Liver (tissue), 9 donors: ENCODE data around the gene MRGPRX1. TPM values are rescaled to one million over a fixed set of nuclear protein-coding genes. Genes with fewer than 3 reads are reported as not detected.

Source experiments
- DNase-seq: peaks from one replicate; pipeline ENCODE4 v3.0.0-alpha.2; 2017; ENCODE audit warnings: low spot score
- H3K27ac ChIP-seq, 2 donors: one replicate each; pipeline ENCODE4 v1.7.0; 2013; ENCODE audit warnings: inconsistent platforms in 2 of 2, low read length in 2 of 2, control low read depth in 1 of 2, low read depth in 1 of 2, mild to moderate bottlenecking in 1 of 2
- H3K27me3 ChIP-seq, 4 donors: one replicate each; pipeline versions ENCODE4 v1.6.1 to v1.7.0; 2013; ENCODE audit warnings: low read length in 3 of 4, inconsistent platforms in 1 of 4, mild to moderate bottlenecking in 1 of 4, moderate library complexity in 1 of 4; ENCODE audit not compliant: control insufficient read depth in 4 of 4, insufficient read depth in 4 of 4
- H3K36me3 ChIP-seq, 4 donors: one replicate each; pipeline versions ENCODE4 v1.6.1 to v1.7.0; 2013; ENCODE audit warnings: low read length in 3 of 4, mild to moderate bottlenecking in 3 of 4, low read depth in 1 of 4, moderate library complexity in 1 of 4; ENCODE audit not compliant: control insufficient read depth in 4 of 4, insufficient read depth in 3 of 4
- H3K4me1 ChIP-seq, 4 donors: one replicate each; pipeline versions ENCODE4 v1.6.1 to v1.7.0; 2013; ENCODE audit warnings: low read length in 3 of 4, mild to moderate bottlenecking in 3 of 4, moderate library complexity in 1 of 4; ENCODE audit not compliant: control insufficient read depth in 4 of 4, insufficient read depth in 4 of 4
- H3K4me3 ChIP-seq, 3 donors: one replicate each; pipeline versions ENCODE4 v1.6.1 to v1.7.0; 2013; ENCODE audit warnings: low read length in 3 of 3, control low read depth in 1 of 3, low read depth in 1 of 3, mild to moderate bottlenecking in 1 of 3
- H3K9ac ChIP-seq, 2 donors: one replicate each; pipeline ENCODE4 v1.7.0; 2013; ENCODE audit warnings: low read length in 2 of 2, mild to moderate bottlenecking in 2 of 2, moderate library complexity in 2 of 2, control low read depth in 1 of 2, low read depth in 1 of 2
- H3K9me3 ChIP-seq, 4 donors: one replicate each; pipeline versions ENCODE4 v1.6.1 to v1.7.0; 2013; ENCODE audit warnings: low read length in 3 of 4; ENCODE audit not compliant: control insufficient read depth in 4 of 4
- ATF3 ChIP-seq: IDR thresholded peaks from 2 replicates; pipeline ENCODE4 v1.6.1; 2016; ENCODE audit warnings: antibody characterized with exemption
- CTCF ChIP-seq: fragments of 150-350 bp; IDR thresholded peaks from 2 replicates; pipeline ENCODE4 v1.5.1; 2017; ENCODE audit warnings: improper control_type of control experiment, low read depth, low read length; ENCODE audit not compliant: missing input control
- EGR1 ChIP-seq, 2 donors: IDR thresholded peaks; 2 replicates each; pipeline ENCODE4 v1.6.1; 2016 to 2018; ENCODE audit warnings: antibody characterized with exemption in 2 of 2, low read depth in 2 of 2
- FOXA1 ChIP-seq: IDR thresholded peaks from 2 replicates; pipeline ENCODE4 v1.6.1; 2016; ENCODE audit warnings: antibody characterized with exemption
- FOXA2 ChIP-seq: IDR thresholded peaks from 2 replicates; pipeline ENCODE4 v1.6.1; 2016; ENCODE audit warnings: antibody characterized with exemption
- GABPA ChIP-seq, 2 donors: IDR thresholded peaks in 1 of 2; conservative IDR thresholded peaks in 1 of 2; 2 replicates each; pipeline ENCODE4 v1.6.1; 2016; ENCODE audit warnings: antibody characterized with exemption in 2 of 2, mild to moderate bottlenecking in 1 of 2, moderate library complexity in 1 of 2
- HNF4G ChIP-seq: IDR thresholded peaks from 2 replicates; pipeline ENCODE4 v1.6.1; 2016; ENCODE audit warnings: antibody characterized with exemption
- JUND ChIP-seq, 2 donors: IDR thresholded peaks; 2 replicates each; pipeline ENCODE4 v1.6.1; 2016; ENCODE audit warnings: antibody characterized with exemption in 2 of 2
- MAX ChIP-seq: IDR thresholded peaks from 2 replicates; pipeline ENCODE4 v1.6.1; 2016; ENCODE audit warnings: antibody characterized with exemption
- NR2F2 ChIP-seq: IDR thresholded peaks from 2 replicates; pipeline ENCODE4 v1.6.1; 2016; ENCODE audit warnings: antibody characterized with exemption
- RAD21 ChIP-seq, 2 donors: IDR thresholded peaks; 2 replicates each; pipeline ENCODE4 v1.6.1; 2016; ENCODE audit warnings: antibody characterized with exemption in 2 of 2, mild to moderate bottlenecking in 2 of 2
- REST ChIP-seq: IDR thresholded peaks from 2 replicates; pipeline ENCODE4 v1.6.1; 2016; ENCODE audit warnings: antibody characterized with exemption, mild to moderate bottlenecking
- RXRA ChIP-seq, 2 donors: IDR thresholded peaks; 2 replicates each; pipeline ENCODE4 v1.6.1; 2017 to 2018; ENCODE audit warnings: antibody characterized with exemption in 2 of 2, mild to moderate bottlenecking in 1 of 2
- SP1 ChIP-seq: IDR thresholded peaks from 2 replicates; pipeline ENCODE4 v1.6.1; 2018; ENCODE audit warnings: antibody characterized with exemption, mild to moderate bottlenecking
- TAF1 ChIP-seq: conservative IDR thresholded peaks from 2 replicates; pipeline ENCODE4 v1.6.1; 2016; ENCODE audit warnings: antibody characterized with exemption, mild to moderate bottlenecking
- YY1 ChIP-seq: IDR thresholded peaks from 2 replicates; pipeline ENCODE4 v1.6.1; 2016; ENCODE audit warnings: antibody characterized with exemption, mild to moderate bottlenecking
- ZBTB33 ChIP-seq: IDR thresholded peaks from 2 replicates; pipeline ENCODE4 v1.6.1; 2016; ENCODE audit warnings: antibody characterized with exemption
- WGBS: extraction: QIAGEN DNeasy Blood & Tissue Kit; methylation state at CpG from one replicate; pipeline ENCODE4 v1.1.7; 2013; 5-methylcytosine and 5-hydroxymethylcytosine counted together
- polyA plus RNA-seq, 2 donors: library from polyadenylated mRNA; stranded (reverse) in 1 of 2; unstranded in 1 of 2; fragments of 200-250 nt in 1 of 2; fragments of >200 nt in 1 of 2; fragmentation: Nextera tagmentation in 1 of 2; extraction: Ambion mirVana in 1 of 2; gene quantifications; one replicate each; pipeline versions ENCODE4 v1.2.1 to v1.2.3, GENCODE V29; 2013 to 2015
- total RNA-seq, 2 donors: library from RNA; depleted of rRNA; stranded (reverse); fragments of >200 nt; gene quantifications; one replicate each; pipeline ENCODE4 v1.2.3, GENCODE V29; 2014
- donor health status: healthy.
- donor health status: healthy.
- donor health status: healthy.
- donor health status: healthy.
- donor health status: healthy.

The MRGPRX1 gene
- total and polyA plus RNA-seq, 4 donors = not detected

- peaks cover 0 to 2% (median under 1%) of the 10 kb centered on the region in 4 donors for H3K27me3 ChIP-seq
- H3K9me3 ChIP-seq = no peaks in the 10 kb centered on the region
- DNase-seq = no peak
- WGBS = 64% methylated on average over 3 of the region's 3 CpGs
- H3K9ac ChIP-seq = no peak overlapping the region
- no peaks in the 10 kb centered on the region for H3K4me1 ChIP-seq
- no peak for TF ChIP-seq TAF1
- no peak for TF ChIP-seq EGR1 (IDR thresholded peaks at IDR 0.05; ENCODE audit: low read depth in 2 of 2)
- TF ChIP-seq NR2F2 = no peak
- no peak for TF ChIP-seq HNF4G
- TF ChIP-seq FOXA1 = no peak
- TF ChIP-seq SP1 = no peak
- TF ChIP-seq YY1 = no peak
- H3K27ac ChIP-seq = no peak overlapping the region
- no peaks in the 10 kb centered on the region for H3K36me3 ChIP-seq
- no peak overlapping the region for H3K4me3 ChIP-seq
These were observed 30.5 kb upstream of the MRGPRX1 start for GRCh38 chr11:18969720-18970119.

- H3K9ac ChIP-seq = no peak overlapping the region
- DNase-seq = no peak
- no peaks in the 10 kb centered on the region for H3K36me3 ChIP-seq
- TF ChIP-seq EGR1 (IDR thresholded peaks at IDR 0.05; ENCODE audit: low read depth in 2 of 2) (no peak), GABPA (IDR thresholded peaks at IDR 0.05 in 1 of 2, conservative IDR thresholded peaks at IDR 0.05 in 1 of 2) (no peak), CTCF (no peak), JUND (IDR thresholded peaks at IDR 0.05) (no peak), MAX (no peak), REST (no peak), ATF3 (no peak), FOXA1 (no peak), HNF4G (no peak), RXRA (IDR thresholded peaks at IDR 0.05) (no peak), FOXA2 (no peak), TAF1 (no peak), SP1 (no peak), ZBTB33 (no peak), RAD21 (IDR thresholded peaks at IDR 0.05) (no peak)
- H3K4me1 ChIP-seq = no peaks in the 10 kb centered on the region
- H3K27me3 ChIP-seq = peaks cover 0 to 8% (median 0%) of the 10 kb centered on the region in 4 donors
- no peak overlapping the region for H3K4me3 ChIP-seq
- H3K9me3 ChIP-seq = no peaks in the 10 kb centered on the region
- 45% methylated on average over 1 of the region's 1 CpG for WGBS
- H3K27ac ChIP-seq = no peak overlapping the region
These were observed 19.2 kb upstream of the MRGPRX1 start for GRCh38 chr11:18958221-18958910.
